GM19467 (cell line): ENCODE results near the gene ERBB4.
"Not testable (repeated sequence)": the region's sequence is repeated elsewhere in the genome, so short reads cannot be mapped to it uniquely, and the experiment has no call there.

Source experiments
- ATAC-seq: cut with Tn5 transposase; IDR thresholded peaks from one replicate; pipeline ENCODE4 v1.9.1; 2021; ENCODE audit warnings: mild to moderate bottlenecking, moderate library complexity; ENCODE audit not compliant: unreplicated experiment

ERBB4 gene

GRCh38 chr2:212154477-212154878 lies 384.1 kb downstream of the ERBB4 start:
- no peak for ATAC-seq

- ATAC-seq, result no peak
Observed at GRCh38 chr2:212153923-212154322, 384.7 kb downstream of the ERBB4 start.

- ATAC-seq, result no peak
Observed at GRCh38 chr2:212147921-212148513, 390.6 kb downstream of the ERBB4 start.

GRCh38 chr2:212146416-212146815 lies 392.2 kb downstream of the ERBB4 start:
- no peak for ATAC-seq

- no peak for ATAC-seq
Observed at GRCh38 chr2:212145121-212145520, 393.5 kb downstream of the ERBB4 start.

GRCh38 chr2:212142631-212143030 lies 396.0 kb downstream of the ERBB4 start:
- no peak for ATAC-seq

GRCh38 chr2:212141499-212141898 lies 397.1 kb downstream of the ERBB4 start:
- ATAC-seq, result no peak

- no peak for ATAC-seq
Observed at GRCh38 chr2:212136216-212136795, 402.3 kb downstream of the ERBB4 start.

- ATAC-seq, result no peak
Observed at GRCh38 chr2:212135739-212136138, 402.9 kb downstream of the ERBB4 start.

- ATAC-seq, result no peak
Observed at GRCh38 chr2:212133337-212133736, 405.3 kb downstream of the ERBB4 start.

GRCh38 chr2:212124598-212124997 lies 414.0 kb downstream of the ERBB4 start:
- ATAC-seq, result no peak

GRCh38 chr2:212119591-212119990 lies 419.0 kb downstream of the ERBB4 start:
- no peak for ATAC-seq

GRCh38 chr2:212117926-212118325 lies 420.7 kb downstream of the ERBB4 start:
- no peak for ATAC-seq

GRCh38 chr2:212114489-212114888 lies 424.1 kb downstream of the ERBB4 start:
- ATAC-seq, result no peak

GRCh38 chr2:212112401-212112800 lies 426.2 kb downstream of the ERBB4 start:
- no peak for ATAC-seq

GRCh38 chr2:212109792-212110680 lies 428.6 kb downstream of the ERBB4 start:
- ATAC-seq, result no peak

- no peak for ATAC-seq
Observed at GRCh38 chr2:212109217-212109616, 429.4 kb downstream of the ERBB4 start.

- no peak for ATAC-seq
Observed at GRCh38 chr2:212107989-212108388, 430.6 kb downstream of the ERBB4 start.

- ATAC-seq, result no peak
Observed at GRCh38 chr2:212107014-212107413, 431.6 kb downstream of the ERBB4 start.

- not testable (repeated sequence) for ATAC-seq
Observed at GRCh38 chr2:212106536-212106935, 432.1 kb downstream of the ERBB4 start.

- ATAC-seq, result no peak
Observed at GRCh38 chr2:212099658-212100057, 438.9 kb downstream of the ERBB4 start.

GRCh38 chr2:212098966-212099365 lies 439.6 kb downstream of the ERBB4 start:
- ATAC-seq, result no peak
